Osteoblast (primary cell): ENCODE results near the gene EYS. TPM values are rescaled to one million over a fixed set of nuclear protein-coding genes. Genes with fewer than 3 reads are reported as not detected.
A peak's percentile ranks its signal among the peaks of the same experiment; 100 is the strongest.

Experiments
- DNase-seq: peaks from one replicate; pipeline ENCODE4 v3.0.0; 2011; ENCODE audit warnings: low spot score, mixed read lengths; ENCODE audit not compliant: insufficient read length; ENCODE audit errors: missing footprints
- H2AFZ ChIP-seq: 2 replicates; pipeline ENCODE4 v1.6.0; 2011; ENCODE audit warnings: mild to moderate bottlenecking, low read length
- H3K27ac ChIP-seq: 2 replicates; pipeline ENCODE4 v1.5.1; 2011; ENCODE audit warnings: mild to moderate bottlenecking, low read depth, low read length, moderate library complexity
- H3K27me3 ChIP-seq: 2 replicates; pipeline ENCODE4 v1.6.0; 2012; ENCODE audit warnings: mild to moderate bottlenecking, control low read depth, inconsistent platforms, low read length, moderate library complexity; ENCODE audit not compliant: insufficient read depth
- H3K36me3 ChIP-seq: 2 replicates; pipeline ENCODE4 v1.5.1; 2011; ENCODE audit warnings: mild to moderate bottlenecking, low read length, control low read depth, moderate library complexity; ENCODE audit not compliant: insufficient read depth
- H3K4me1 ChIP-seq: 2 replicates; pipeline ENCODE4 v1.5.1; 2011; ENCODE audit warnings: mild to moderate bottlenecking, low read length, control low read depth, moderate library complexity; ENCODE audit not compliant: insufficient read depth
- H3K4me2 ChIP-seq: 2 replicates; pipeline ENCODE4 v1.6.0; 2011; ENCODE audit warnings: mild to moderate bottlenecking, low read length; ENCODE audit not compliant: insufficient read depth
- H3K4me3 ChIP-seq: fragments of 200-600 bp; sonication (generic); 3 replicates; pipeline ENCODE4 v1.5.1; 2012; ENCODE audit warnings: mild to moderate bottlenecking, low read length, inconsistent platforms; ENCODE audit not compliant: insufficient read depth
- H3K79me2 ChIP-seq: 2 replicates; pipeline ENCODE4 v1.6.0; 2012; ENCODE audit warnings: mild to moderate bottlenecking, low read length, control low read depth, inconsistent platforms; ENCODE audit not compliant: insufficient read depth
- H3K9me3 ChIP-seq: 2 replicates; pipeline ENCODE4 v1.5.1; 2011; ENCODE audit warnings: low read depth, low read length, control low read depth
- H4K20me1 ChIP-seq: 2 replicates; pipeline ENCODE4 v1.6.0; 2012; ENCODE audit warnings: mild to moderate bottlenecking, low read length, control low read depth; ENCODE audit not compliant: insufficient read depth
- total RNA-seq: library from RNA; depleted of rRNA; stranded (reverse); fragments of >200 nt; gene quantifications from 2 replicates; pipeline ENCODE4 v1.2.3, GENCODE V29; 2012
- TF ChIP-seq, protein P1 (sequence below): IDR thresholded peaks from 2 replicates; pipeline ENCODE4 v1.5.1; 2011; ENCODE audit warnings: mild to moderate bottlenecking, low read depth, low read length, moderate library complexity; ENCODE audit errors: extremely low read depth

The EYS gene
- total RNA-seq, 1 donor, result under 0.01 TPM

DNA sequence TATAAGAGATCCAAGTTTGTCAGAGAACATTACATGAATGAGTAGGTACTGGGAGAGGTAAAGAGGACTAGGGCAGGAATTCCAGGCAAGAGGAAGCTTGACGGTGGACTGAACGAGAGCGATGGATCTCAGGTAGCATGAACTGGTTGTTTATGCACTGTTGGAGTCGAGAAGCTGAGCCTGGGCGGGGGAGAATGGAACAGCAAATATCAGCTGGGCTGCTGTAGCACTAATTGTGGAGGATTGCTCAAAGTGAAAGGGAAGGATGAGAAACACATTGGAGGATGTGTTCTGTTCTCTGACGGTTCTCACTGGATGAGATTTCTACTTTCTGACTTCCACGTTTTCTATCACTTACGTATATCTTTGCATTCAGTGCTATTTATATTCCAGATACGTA lies 1907.2 kb downstream of the EYS start:
- Histone ChIP-seq H3K27me3 (no peaks in the 10 kb centered on the region), H3K9me3 (no peaks in the 10 kb centered on the region), H3K4me2 (no peak overlapping the region), H3K4me1 (peaks cover 8% of the 10 kb centered on the region), H3K4me3 (no peak overlapping the region), H3K79me2 (no peaks in the 10 kb centered on the region), H3K27ac (no peak overlapping the region), H2AFZ (no peak overlapping the region), H4K20me1 (no peaks in the 10 kb centered on the region), H3K36me3 (no peaks in the 10 kb centered on the region)
- DNase-seq, result peak; percentile 3
- TF ChIP-seq, protein P1, sequence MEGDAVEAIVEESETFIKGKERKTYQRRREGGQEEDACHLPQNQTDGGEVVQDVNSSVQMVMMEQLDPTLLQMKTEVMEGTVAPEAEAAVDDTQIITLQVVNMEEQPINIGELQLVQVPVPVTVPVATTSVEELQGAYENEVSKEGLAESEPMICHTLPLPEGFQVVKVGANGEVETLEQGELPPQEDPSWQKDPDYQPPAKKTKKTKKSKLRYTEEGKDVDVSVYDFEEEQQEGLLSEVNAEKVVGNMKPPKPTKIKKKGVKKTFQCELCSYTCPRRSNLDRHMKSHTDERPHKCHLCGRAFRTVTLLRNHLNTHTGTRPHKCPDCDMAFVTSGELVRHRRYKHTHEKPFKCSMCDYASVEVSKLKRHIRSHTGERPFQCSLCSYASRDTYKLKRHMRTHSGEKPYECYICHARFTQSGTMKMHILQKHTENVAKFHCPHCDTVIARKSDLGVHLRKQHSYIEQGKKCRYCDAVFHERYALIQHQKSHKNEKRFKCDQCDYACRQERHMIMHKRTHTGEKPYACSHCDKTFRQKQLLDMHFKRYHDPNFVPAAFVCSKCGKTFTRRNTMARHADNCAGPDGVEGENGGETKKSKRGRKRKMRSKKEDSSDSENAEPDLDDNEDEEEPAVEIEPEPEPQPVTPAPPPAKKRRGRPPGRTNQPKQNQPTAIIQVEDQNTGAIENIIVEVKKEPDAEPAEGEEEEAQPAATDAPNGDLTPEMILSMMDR, result no peak

DNA sequence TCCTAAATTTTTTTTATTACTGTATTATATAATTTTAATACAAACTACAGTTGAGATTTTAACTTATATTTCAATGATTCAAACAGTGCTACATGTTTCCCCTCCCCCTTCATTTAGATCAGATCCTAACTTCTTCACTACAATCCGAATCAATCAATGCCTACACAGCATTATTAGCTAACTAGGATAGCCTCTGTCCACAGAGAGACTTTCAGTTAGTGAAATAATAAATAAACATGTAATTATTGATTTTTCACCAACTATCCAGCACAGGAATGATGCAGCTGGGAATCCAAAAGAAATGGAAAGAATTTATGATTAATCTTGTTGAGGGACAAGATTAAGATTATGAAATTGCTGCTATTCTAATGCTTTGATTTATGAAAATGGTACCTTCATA lies 1907.7 kb downstream of the EYS start:
- H3K9me3 ChIP-seq, result no peaks in the 10 kb centered on the region
- no peak overlapping the region for H3K27ac ChIP-seq
- no peaks in the 10 kb centered on the region for H3K79me2 ChIP-seq
- no peak for DNase-seq
- H2AFZ ChIP-seq, result no peak overlapping the region
- no peaks in the 10 kb centered on the region for H4K20me1 ChIP-seq
- no peaks in the 10 kb centered on the region for H3K36me3 ChIP-seq
- TF ChIP-seq, protein P1, result no peak
- no peaks in the 10 kb centered on the region for H3K27me3 ChIP-seq
- no peak overlapping the region for H3K4me2 ChIP-seq
- no peak overlapping the region for H3K4me3 ChIP-seq
- peaks cover 3% of the 10 kb centered on the region for H3K4me1 ChIP-seq

DNA sequence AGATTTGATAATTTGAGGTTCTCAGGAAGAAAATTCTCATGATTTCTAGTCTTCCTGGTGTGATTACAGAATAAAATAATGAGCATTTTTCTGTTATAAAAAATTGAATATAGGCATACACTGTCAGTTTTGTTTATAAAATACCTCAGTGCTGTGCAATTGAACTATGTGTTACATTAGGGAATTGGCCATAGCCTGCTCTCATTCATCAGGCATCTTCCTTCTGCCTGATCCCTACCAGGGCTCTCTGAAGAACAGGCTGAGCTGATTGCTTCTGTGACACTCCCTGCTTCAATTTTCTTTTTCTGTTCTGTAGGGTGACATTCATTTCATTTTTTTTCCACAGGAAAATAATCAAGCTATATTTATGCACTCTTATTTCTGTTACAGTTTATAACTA lies 1908.6 kb downstream of the EYS start:
- no peak for DNase-seq
- H3K27me3 ChIP-seq, result no peaks in the 10 kb centered on the region
- H3K79me2 ChIP-seq, result no peaks in the 10 kb centered on the region
- H3K4me1 ChIP-seq, result no peaks in the 10 kb centered on the region
- TF ChIP-seq, protein P1, result no peak
- H3K4me3 ChIP-seq, result no peak overlapping the region
- H3K9me3 ChIP-seq, result no peaks in the 10 kb centered on the region
- no peak overlapping the region for H3K4me2 ChIP-seq
- H4K20me1 ChIP-seq, result no peaks in the 10 kb centered on the region
- H3K27ac ChIP-seq, result no peak overlapping the region
- H2AFZ ChIP-seq, result no peak overlapping the region
- no peaks in the 10 kb centered on the region for H3K36me3 ChIP-seq

DNA sequence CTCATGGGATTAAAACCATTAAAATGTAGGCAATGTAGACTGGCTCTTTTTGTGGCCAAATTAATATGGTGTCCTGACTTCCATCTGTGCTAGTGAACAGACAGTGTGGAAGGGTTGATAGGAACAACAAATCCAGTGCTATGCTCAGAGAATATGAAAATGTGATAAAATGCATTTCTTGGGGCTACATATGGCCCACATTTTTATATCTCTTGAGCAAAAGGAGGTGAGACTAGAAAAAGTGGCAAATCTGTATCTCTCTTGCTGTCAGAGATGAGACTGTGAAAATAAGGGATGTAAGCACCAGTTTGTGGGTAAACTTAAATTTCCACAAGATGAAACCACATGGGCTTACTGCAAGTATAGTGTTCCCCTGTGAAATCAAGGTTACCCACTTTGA lies 1909.3 kb downstream of the EYS start:
- TF ChIP-seq, protein P1, result no peak
- H3K27me3 ChIP-seq, result no peaks in the 10 kb centered on the region
- no peak for DNase-seq
- H3K27ac ChIP-seq, result no peak overlapping the region
- no peaks in the 10 kb centered on the region for H3K36me3 ChIP-seq
- no peaks in the 10 kb centered on the region for H3K4me1 ChIP-seq
- H3K9me3 ChIP-seq, result no peaks in the 10 kb centered on the region
- H4K20me1 ChIP-seq, result no peaks in the 10 kb centered on the region
- H3K4me3 ChIP-seq, result no peak overlapping the region
- H2AFZ ChIP-seq, result no peak overlapping the region
- no peak overlapping the region for H3K4me2 ChIP-seq
- H3K79me2 ChIP-seq, result no peaks in the 10 kb centered on the region
